Adrenal gland (tissue), 12 donors: ENCODE results near the gene POC1A. TPM values are rescaled to one million over a fixed set of nuclear protein-coding genes. Genes with fewer than 3 reads are reported as not detected.

Experiments used
- DNase-seq, 7 donors: peaks; one replicate each; pipeline ENCODE4 v3.0.0-alpha.2; 2019 to 2020
- H3K27ac ChIP-seq, 5 donors: fragments of 200-600 bp; sonication (generic) in 4 of 5; 1 replicate in 3 of 5; 2 replicates in 2 of 5; pipeline versions ENCODE4 v1.5.1 to v1.8.0; 2016 to 2020; ENCODE audit warnings: mild to moderate bottlenecking in 1 of 5
- H3K27me3 ChIP-seq: fragments of 200-600 bp; 2 replicates; pipeline ENCODE4 v1.8.0; 2021
- H3K36me3 ChIP-seq, 2 donors: fragments of 200-600 bp; replicated peaks in 1 of 2; 1 replicate in 1 of 2; 2 replicates in 1 of 2; pipeline versions ENCODE4 v1.5.1 to v1.8.0; 2018 to 2022
- H3K4me1 ChIP-seq, 2 donors: fragments of 200-600 bp; replicated peaks in 1 of 2; 1 replicate in 1 of 2; 2 replicates in 1 of 2; pipeline versions ENCODE4 v1.5.1 to v1.8.0; 2018 to 2021
- H3K4me3 ChIP-seq, 4 donors: fragments of 200-600 bp; sonication (generic) in 3 of 4; one replicate each; pipeline ENCODE4 v1.5.1; 2016 to 2018
- H3K9me3 ChIP-seq, 3 donors: fragments of 200-600 bp; sonication (generic) in 1 of 3; replicated peaks in 1 of 3; 1 replicate in 2 of 3; 2 replicates in 1 of 3; pipeline versions ENCODE4 v1.5.1 to v1.8.0; 2016 to 2021
- POLR2A ChIP-seq, 2 donors: fragments of 450-650 bp; IDR thresholded peaks; one replicate each; pipeline ENCODE4 v1.6.1; 2017; ENCODE audit warnings: antibody characterized with exemption in 2 of 2, mild to moderate bottlenecking in 2 of 2, moderate library complexity in 1 of 2
- WGBS, 4 donors: extraction: QIAGEN DNeasy Blood & Tissue Kit in 2 of 4; methylation state at CpG; one replicate each; pipeline versions ENCODE4 v1.1.5 to v1.1.7; 2013 to 2017; 5-methylcytosine and 5-hydroxymethylcytosine counted together
- intact Hi-C, 2 donors: fragments of 100-400 bp; cut with DNase I; formaldehyde crosslinking; loops; one replicate each; pipeline versions ENCODE4 v1.14.1 to v1.15.0; 2022 to 2023
- polyA plus RNA-seq, 3 donors: library from polyadenylated mRNA; stranded (reverse); fragments of 200-250 nt in 2 of 3; fragments of 350-450 nt in 1 of 3; fragmentation: Illumina TruSeq in 1 of 3; extraction: RNeasy Lipid Tissue Mini Kit (QIAGEN cat#74804) in 1 of 3; gene quantifications; one replicate each; pipeline ENCODE4 v1.2.3, GENCODE V29; 2013 to 2014
- total RNA-seq, 9 donors: library from RNA; depleted of rRNA in 4 of 9; stranded (reverse); fragments of >200 nt in 4 of 9; fragments of 120-200 nt in 1 of 9; fragmentation: NEBNext Ultra II Directional in 1 of 9; extraction: Animal tissue kit (Norgen Biotek cat#: 25700) in 1 of 9; gene quantifications; one replicate each; pipeline versions ENCODE4 v1.1.0 to v1.2.4, GENCODE V29; 2013 to 2023
- TF ChIP-seq, protein P1 (sequence below), 6 experiments: fragments of 450-650 bp in 4 of 6; fragments of 200-600 bp in 2 of 6; sonication (generic) in 1 of 6; IDR thresholded peaks; 1 replicate in 5 of 6; 2 replicates in 1 of 6; pipeline versions ENCODE4 v1.5.1 to v1.8.0; 2016 to 2021; ENCODE audit warnings: antibody characterized with exemption in 6 of 6, mild to moderate bottlenecking in 2 of 6, moderate library complexity in 1 of 6
- donor health status: healthy with polysubstance abuse.
- donor health status: Bipolar disorder and iron deficiency.
- donor health status: DM: yes; HTN: yes; CAD: no.
- donor health status: DM: no; HTN: no; CAD: no.
- donor health status: DM: no; HTN: no; CAD: no.
- donor health status: DM: yes; HTN: yes; CAD: no.

Gene POC1A
- total and polyA plus RNA-seq, 12 donors: 2.0 to 8.4 (median 5.5) TPM

DNA sequence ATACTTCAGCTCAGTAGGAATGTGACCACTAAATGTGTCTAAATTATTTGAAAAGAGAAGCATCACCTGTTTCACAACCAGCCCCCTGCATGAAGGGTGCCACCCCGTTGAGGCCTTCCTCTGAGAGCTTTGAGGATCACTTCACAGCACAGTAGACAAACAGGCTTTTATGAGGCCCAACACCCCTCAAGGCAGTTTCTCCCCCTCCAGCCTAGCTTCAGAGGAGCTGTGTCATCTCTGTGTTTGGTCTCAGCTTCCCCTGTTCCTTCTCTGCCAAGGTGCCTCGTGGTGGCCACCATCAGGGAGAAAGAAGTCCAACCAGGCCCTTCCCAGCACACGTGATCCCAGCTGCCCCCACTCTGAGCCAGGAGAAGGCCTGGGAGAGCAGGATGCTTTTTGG lies 76.3 kb downstream of the POC1A start:
- H3K36me3 ChIP-seq: no peaks in the 10 kb centered on the region
- H3K4me3 ChIP-seq: no peak overlapping the region
- peaks cover 7 to 16% of the 10 kb centered on the region in 2 donors for H3K4me1 ChIP-seq
- H3K27ac ChIP-seq: peak overlapping the region in 4 of 5 donors; percentile 66 to 91 (median 82)
- WGBS, 4 donors: 59 to 67% (median 64%) methylated on average over 3 of the region's 3 CpGs
- TF ChIP-seq, protein P1, sequence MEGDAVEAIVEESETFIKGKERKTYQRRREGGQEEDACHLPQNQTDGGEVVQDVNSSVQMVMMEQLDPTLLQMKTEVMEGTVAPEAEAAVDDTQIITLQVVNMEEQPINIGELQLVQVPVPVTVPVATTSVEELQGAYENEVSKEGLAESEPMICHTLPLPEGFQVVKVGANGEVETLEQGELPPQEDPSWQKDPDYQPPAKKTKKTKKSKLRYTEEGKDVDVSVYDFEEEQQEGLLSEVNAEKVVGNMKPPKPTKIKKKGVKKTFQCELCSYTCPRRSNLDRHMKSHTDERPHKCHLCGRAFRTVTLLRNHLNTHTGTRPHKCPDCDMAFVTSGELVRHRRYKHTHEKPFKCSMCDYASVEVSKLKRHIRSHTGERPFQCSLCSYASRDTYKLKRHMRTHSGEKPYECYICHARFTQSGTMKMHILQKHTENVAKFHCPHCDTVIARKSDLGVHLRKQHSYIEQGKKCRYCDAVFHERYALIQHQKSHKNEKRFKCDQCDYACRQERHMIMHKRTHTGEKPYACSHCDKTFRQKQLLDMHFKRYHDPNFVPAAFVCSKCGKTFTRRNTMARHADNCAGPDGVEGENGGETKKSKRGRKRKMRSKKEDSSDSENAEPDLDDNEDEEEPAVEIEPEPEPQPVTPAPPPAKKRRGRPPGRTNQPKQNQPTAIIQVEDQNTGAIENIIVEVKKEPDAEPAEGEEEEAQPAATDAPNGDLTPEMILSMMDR (IDR thresholded peaks at IDR 0.05): no peak
- no peak for TF ChIP-seq POLR2A (IDR thresholded peaks at IDR 0.05)
- H3K9me3 ChIP-seq: no peaks in the 10 kb centered on the region
- intact Hi-C loops: no loop called here
- no peak for DNase-seq
- no peaks in the 10 kb centered on the region for H3K27me3 ChIP-seq

DNA sequence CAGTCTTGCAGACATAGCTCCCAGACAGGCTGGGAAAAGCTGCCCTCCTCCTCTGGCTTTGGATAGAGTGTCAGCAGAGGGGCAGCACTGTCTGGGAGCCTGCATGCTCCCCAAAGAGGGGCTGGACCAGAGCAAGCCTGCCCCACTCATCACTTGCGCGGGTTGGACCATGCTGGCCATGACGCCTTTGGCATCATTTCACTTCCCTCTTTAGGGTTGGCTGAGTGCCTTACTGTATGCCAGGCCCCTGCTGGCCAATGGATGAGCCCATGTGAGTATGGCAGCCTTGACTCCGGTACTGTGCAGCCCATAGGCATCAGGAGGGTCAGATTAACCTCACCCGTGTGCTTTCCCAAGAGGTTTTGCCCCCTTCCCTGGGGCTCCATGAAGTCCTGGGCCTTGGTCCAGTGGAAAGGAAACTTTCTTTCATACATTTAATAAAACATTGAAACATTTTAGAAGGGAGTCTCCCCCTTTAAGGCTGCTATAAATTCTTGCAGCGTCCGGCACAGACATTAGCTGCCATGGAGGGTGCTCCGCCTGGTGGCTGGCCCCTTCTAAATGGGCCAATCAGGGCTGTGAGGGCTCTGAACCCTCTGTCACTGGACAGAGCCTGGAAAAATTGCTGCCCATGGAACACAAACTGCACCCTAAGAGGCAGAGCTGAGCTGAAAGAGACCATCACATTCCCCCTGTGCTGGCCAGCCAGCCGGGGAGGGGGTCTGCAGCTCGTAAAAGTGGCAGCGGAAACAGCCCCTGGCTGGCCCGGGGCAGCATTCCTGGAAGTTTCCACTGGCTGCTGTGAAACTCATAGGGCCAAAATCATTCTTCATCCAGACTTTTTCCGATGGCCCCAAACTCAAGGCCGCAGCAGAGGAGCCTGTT lies 77.1 kb downstream of the POC1A start:
- Histone ChIP-seq H3K27ac (peak overlapping the region in 4 of 5 donors; percentile 66 to 91 (median 82)), H3K4me3 (no peak overlapping the region), H3K36me3 (no peaks in the 10 kb centered on the region), H3K9me3 (no peaks in the 10 kb centered on the region), H3K27me3 (no peaks in the 10 kb centered on the region), H3K4me1 (peaks cover 7 to 16% of the 10 kb centered on the region in 2 donors)
- 37 to 53% (median 45%) methylated on average over 13 to 14 of the region's 14 CpGs for WGBS, 4 donors
- TF ChIP-seq, protein P1 (IDR thresholded peaks at IDR 0.05): peak in 5 of 6 experiments; percentile 18 to 45 (median 32)
- no peak for TF ChIP-seq POLR2A (IDR thresholded peaks at IDR 0.05)
- peak in 6 of 7 donors; percentile 54 to 72 (median 58) for DNase-seq
- intact Hi-C loops: no loop called here

DNA sequence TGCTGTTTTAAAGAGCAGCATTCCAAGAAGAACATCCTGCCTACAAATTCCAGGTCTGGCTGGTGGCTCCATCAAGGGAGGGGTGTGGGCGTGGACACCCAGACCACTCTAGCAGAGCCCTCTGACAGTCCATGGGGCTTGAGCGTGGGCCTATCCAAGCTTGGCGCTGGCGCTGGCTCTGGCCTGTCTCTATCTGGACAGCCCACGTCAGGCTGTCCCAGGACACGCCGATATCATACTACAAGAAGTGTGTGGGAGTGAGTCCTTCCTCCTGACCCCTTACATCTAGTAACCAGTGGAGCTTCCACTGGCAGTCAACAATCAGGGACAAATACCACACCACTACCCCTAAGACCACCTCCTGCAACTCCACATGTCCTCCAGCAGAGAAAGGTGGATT lies 80.7 kb downstream of the POC1A start:
- WGBS, 4 donors: 82 to 94% (median 90%) methylated on average over 7 of the region's 7 CpGs
- no peaks in the 10 kb centered on the region for H3K36me3 ChIP-seq
- intact Hi-C loops: no loop called here
- no peak for DNase-seq
- H3K4me1 ChIP-seq: peaks cover 7 to 28% of the 10 kb centered on the region in 2 donors
- no peaks in the 10 kb centered on the region for H3K27me3 ChIP-seq
- no peak for TF ChIP-seq POLR2A (IDR thresholded peaks at IDR 0.05)
- TF ChIP-seq, protein P1 (IDR thresholded peaks at IDR 0.05): no peak
- H3K27ac ChIP-seq: no peak overlapping the region
- no peaks in the 10 kb centered on the region for H3K9me3 ChIP-seq
- H3K4me3 ChIP-seq: no peak overlapping the region

GRCh38 chr3:52072471-52072870 lies 81.8 kb downstream of the POC1A start:
- Histone ChIP-seq H3K4me3 (no peak overlapping the region), H3K4me1 (peaks cover 7 to 20% of the 10 kb centered on the region in 2 donors), H3K36me3 (no peaks in the 10 kb centered on the region), H3K9me3 (no peaks in the 10 kb centered on the region), H3K27me3 (no peaks in the 10 kb centered on the region), H3K27ac (no peak overlapping the region)
- intact Hi-C loops: no loop called here
- WGBS, 4 donors: 87 to 98% (median 93%) methylated on average over 7 to 8 of the region's 8 CpGs
- DNase-seq: no peak
- TF ChIP-seq, protein P1 (IDR thresholded peaks at IDR 0.05): no peak
- TF ChIP-seq POLR2A (IDR thresholded peaks at IDR 0.05): no peak
